GM19239 (cell line): ENCODE measurements around the gene ACOD1.
"Not testable (repeated sequence)": the region's sequence is repeated elsewhere in the genome, so short reads cannot be mapped to it uniquely, and the experiment has no call there.

Source experiments
- DNase-seq: peaks from one replicate; pipeline ENCODE4 v3.0.0; 2011; ENCODE audit warnings: low spot score; ENCODE audit not compliant: insufficient read length
- FAIRE-seq: peaks from 2 replicates; lab custom pipeline; 2011; peaks lifted over from hg19 to GRCh38; lab: Jason Lieb, UNC

The ACOD1 gene

GRCh38 chr13:76948149-76948548 is at the start of gene ACOD1:
ACOD1 (plus strand) TSS chr13:76948511; CDS start chr13:76948559, 48 bp downstream.
- DNase-seq: no peak
- FAIRE-seq: no peak

GRCh38 chr13:76899066-76899465 is 49.2 kb upstream of the ACOD1 start:
- FAIRE-seq, DNase-seq: not testable (repeated sequence)

GRCh38 chr13:76903544-76904162 is 44.7 kb upstream of the ACOD1 start:
- DNase-seq (peak; percentile 43), FAIRE-seq (peak; percentile 92)

- no peak for FAIRE-seq
These were observed 43.8 kb upstream of the ACOD1 start for GRCh38 chr13:76904507-76904906.

GRCh38 chr13:76912476-76912875 is 35.8 kb upstream of the ACOD1 start:
- FAIRE-seq: no peak
- DNase-seq: no peak

More at GRCh38 chr13:76904507-76904906, 43.8 kb upstream of the ACOD1 start:
- no peak for DNase-seq

GRCh38 chr13:76913898-76914297 is 34.4 kb upstream of the ACOD1 start:
- FAIRE-seq: no peak
- no peak for DNase-seq

GRCh38 chr13:76917095-76917494 is 31.2 kb upstream of the ACOD1 start:
- no peak for DNase-seq
- FAIRE-seq: no peak

GRCh38 chr13:76917755-76918481 is 30.4 kb upstream of the ACOD1 start:
- DNase-seq, FAIRE-seq: not testable (repeated sequence)

- no peak for FAIRE-seq
- no peak for DNase-seq
These were observed 26.8 kb upstream of the ACOD1 start for GRCh38 chr13:76921516-76921915.

GRCh38 chr13:76925115-76925514 is 23.2 kb upstream of the ACOD1 start:
- FAIRE-seq (no peak), DNase-seq (no peak)

- DNase-seq (no peak), FAIRE-seq (no peak)
These were observed 20.4 kb upstream of the ACOD1 start for GRCh38 chr13:76927955-76928354.

- DNase-seq: no peak
- FAIRE-seq: no peak
These were observed 19.9 kb upstream of the ACOD1 start for GRCh38 chr13:76928456-76928855.

- FAIRE-seq (no peak), DNase-seq (no peak)
These were observed 19.0 kb upstream of the ACOD1 start for GRCh38 chr13:76929320-76929719.

GRCh38 chr13:76929851-76930374 is 18.4 kb upstream of the ACOD1 start:
- no peak for DNase-seq

GRCh38 chr13:76932076-76932475 is 16.2 kb upstream of the ACOD1 start:
- FAIRE-seq (no peak), DNase-seq (no peak)

More at GRCh38 chr13:76929851-76930374, 18.4 kb upstream of the ACOD1 start:
- no peak for FAIRE-seq

GRCh38 chr13:76934671-76935070 is 13.6 kb upstream of the ACOD1 start:
- FAIRE-seq: no peak
- DNase-seq: no peak

- FAIRE-seq (no peak), DNase-seq (no peak)
These were observed 11.5 kb upstream of the ACOD1 start for GRCh38 chr13:76936763-76937162.

GRCh38 chr13:76937281-76937820 is 11.0 kb upstream of the ACOD1 start:
- DNase-seq (no peak), FAIRE-seq (no peak)

- DNase-seq (no peak), FAIRE-seq (no peak)
These were observed 9.1 kb upstream of the ACOD1 start for GRCh38 chr13:76939215-76939614.

- no peak for DNase-seq
These were observed 5.9 kb upstream of the ACOD1 start for GRCh38 chr13:76942363-76942762.

GRCh38 chr13:76943646-76944045 is 4.7 kb upstream of the ACOD1 start:
- DNase-seq: no peak
- FAIRE-seq: no peak

More at GRCh38 chr13:76942363-76942762, 5.9 kb upstream of the ACOD1 start:
- no peak for FAIRE-seq
